Neural cell (in vitro differentiated cells): ENCODE measurements around the gene MICU1. TPM values are rescaled to one million over a fixed set of nuclear protein-coding genes. Genes with fewer than 3 reads are reported as not detected.

ENCODE experiments used
- H2AFZ ChIP-seq: fragments of 200-600, 300-800 bp; sonication (generic), shearing (Covaris generic); 2 replicates; pipeline ENCODE4 v1.6.0; 2014; ENCODE audit warnings: low read depth, mild to moderate bottlenecking, antibody characterized with exemption, low read length, moderate library complexity
- H3F3A ChIP-seq: fragments of 200-600 bp; shearing (Covaris generic); 2 replicates; pipeline ENCODE4 v1.6.1; 2016; ENCODE audit warnings: mild to moderate bottlenecking, moderate library complexity, mixed read lengths, antibody characterized with exemption, low read length; ENCODE audit not compliant: insufficient read depth, poor library complexity, severe bottlenecking
- H3K27ac ChIP-seq: fragments of 200-600, 300-800 bp; sonication (generic), shearing (Covaris generic); 2 replicates; pipeline ENCODE4 v1.5.1; 2014; ENCODE audit warnings: mild to moderate bottlenecking, low read length, moderate library complexity
- H3K27me3 ChIP-seq: fragments of 300-800, 200-600 bp; sonication (generic), shearing (Covaris generic); 2 replicates; pipeline ENCODE4 v1.6.0; 2014; ENCODE audit warnings: mild to moderate bottlenecking, low read depth, low read length, moderate library complexity; ENCODE audit not compliant: insufficient read depth
- H3K36me3 ChIP-seq: fragments of 300-800, 200-600 bp; sonication (generic), shearing (Covaris generic); 2 replicates; pipeline ENCODE4 v1.5.1; 2014; ENCODE audit warnings: mild to moderate bottlenecking, antibody characterized with exemption, low read length, moderate library complexity; ENCODE audit not compliant: insufficient read depth
- H3K4me2 ChIP-seq: fragments of 300-800, 200-600 bp; sonication (generic), shearing (Covaris generic); 2 replicates; pipeline ENCODE4 v1.6.0; 2014; ENCODE audit warnings: mild to moderate bottlenecking, low read length
- H3K4me3 ChIP-seq: fragments of 300-800, 200-600 bp; sonication (generic), shearing (Covaris generic); 2 replicates; pipeline ENCODE4 v1.5.1; 2014; ENCODE audit warnings: mild to moderate bottlenecking, low read length, moderate library complexity
- H3K79me2 ChIP-seq: fragments of 200-600 bp; shearing (Covaris generic); replicated peaks from 2 replicates; pipeline ENCODE4 v1.6.0; 2014; ENCODE audit warnings: mild to moderate bottlenecking, low read length, moderate library complexity; ENCODE audit not compliant: insufficient read depth
- H3K9ac ChIP-seq: fragments of 300-800, 200-600 bp; sonication (generic), shearing (Covaris generic); 2 replicates; pipeline ENCODE4 v1.6.1; 2016; ENCODE audit warnings: mild to moderate bottlenecking, low read length, mixed read lengths
- H3K9me2 ChIP-seq: fragments of 200-600 bp; shearing (Covaris generic); 2 replicates; pipeline ENCODE4 v1.6.1; 2016; ENCODE audit warnings: mild to moderate bottlenecking, low read length, mixed read lengths; ENCODE audit not compliant: insufficient read depth
- H3K9me3 ChIP-seq: fragments of 200-600, 300-800 bp; sonication (generic), shearing (Covaris generic); 2 replicates; pipeline ENCODE4 v1.6.1; 2016; ENCODE audit warnings: mild to moderate bottlenecking, mixed run types, low read length, moderate library complexity, mixed read lengths
- H4K20me1 ChIP-seq: fragments of 200-600 bp; shearing (Covaris generic); 2 replicates; pipeline ENCODE4 v1.6.1; 2016; ENCODE audit warnings: mild to moderate bottlenecking, mixed run types; ENCODE audit not compliant: insufficient read depth
- EP300 ChIP-seq: fragments of 450-650 bp; conservative IDR thresholded peaks from 2 replicates; pipeline ENCODE4 v1.6.1; 2014; ENCODE audit warnings: antibody characterized with exemption, mild to moderate bottlenecking, moderate library complexity; ENCODE audit not compliant: poor library complexity, severe bottlenecking
- EZH2 ChIP-seq: fragments of 200-600, 300-800 bp; shearing (Covaris generic), sonication (generic); IDR thresholded peaks from 2 replicates; pipeline ENCODE4 v1.6.1; 2014; ENCODE audit warnings: antibody characterized with exemption, low read length, borderline replicate concordance, mild to moderate bottlenecking; ENCODE audit not compliant: insufficient read depth, poor library complexity, severe bottlenecking
- MXI1 ChIP-seq: fragments of 450-650 bp; conservative IDR thresholded peaks from 2 replicates; pipeline ENCODE4 v1.6.1; 2014; ENCODE audit warnings: antibody characterized with exemption, mild to moderate bottlenecking; ENCODE audit not compliant: poor library complexity, severe bottlenecking
- POLR2AphosphoS5 ChIP-seq: IDR thresholded peaks from 2 replicates; pipeline ENCODE4 v1.6.1; 2012
- RAD21 ChIP-seq: fragments of 450-650 bp; conservative IDR thresholded peaks from 2 replicates; pipeline ENCODE4 v1.6.1; 2014; ENCODE audit warnings: antibody characterized with exemption, mild to moderate bottlenecking, moderate library complexity
- SMC3 ChIP-seq: fragments of 450-650 bp; conservative IDR thresholded peaks from 2 replicates; pipeline ENCODE4 v1.6.1; 2014; ENCODE audit warnings: antibody characterized with exemption, mild to moderate bottlenecking, moderate library complexity; ENCODE audit not compliant: poor library complexity
- TAF1 ChIP-seq: IDR thresholded peaks from 2 replicates; pipeline ENCODE4 v1.6.1; 2012; ENCODE audit warnings: low read depth
- polyA plus RNA-seq: library from polyadenylated mRNA; depleted of rRNA; stranded (reverse); fragments of >200 nt; gene quantifications from 2 replicates; pipeline ENCODE4 v1.2.3, GENCODE V29; 2014
- TF ChIP-seq, protein P1 (sequence below): fragments of 450-650 bp; IDR thresholded peaks from 2 replicates; pipeline ENCODE4 v1.5.1; 2014; ENCODE audit warnings: antibody characterized with exemption, mild to moderate bottlenecking, moderate library complexity; ENCODE audit not compliant: poor library complexity, severe bottlenecking
- TF ChIP-seq, protein P2 (sequence below): IDR thresholded peaks from 2 replicates; pipeline ENCODE4 v1.6.1; 2012; ENCODE audit warnings: borderline replicate concordance

MICU1 gene
- polyA plus RNA-seq, 1 donor from 2014 or later = 86.0 TPM

DNA sequence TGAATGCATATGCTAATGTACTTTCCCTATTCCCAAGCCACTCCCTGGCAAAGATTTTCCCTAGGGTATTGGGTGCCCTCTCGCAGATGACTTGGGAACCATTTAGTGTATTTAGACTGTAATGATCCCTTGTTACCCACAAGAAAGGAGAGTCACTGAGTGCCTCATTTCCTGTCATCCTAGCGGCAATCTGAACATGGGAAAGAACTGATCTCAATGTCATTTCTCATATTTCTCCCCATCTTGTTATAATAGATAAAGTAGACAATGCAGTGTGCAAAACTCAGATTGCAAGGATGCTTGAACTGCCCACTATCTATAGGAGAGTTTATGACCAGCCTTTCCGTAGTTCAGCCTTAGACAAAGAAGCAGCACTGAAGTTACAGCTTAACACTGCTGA, 123.3 kb downstream of the MICU1 start:
- Histone ChIP-seq H3K79me2 (no peaks in the 10 kb centered on the region), H3K27ac (no peak overlapping the region), H3K9me2 (no peaks in the 10 kb centered on the region), H3K4me2 (no peak overlapping the region), H3F3A (no peaks in the 10 kb centered on the region), H3K27me3 (no peaks in the 10 kb centered on the region), H4K20me1 (no peaks in the 10 kb centered on the region), H3K9ac (no peak overlapping the region), H2AFZ (no peak overlapping the region), H3K36me3 (no peaks in the 10 kb centered on the region), H3K9me3 (no peaks in the 10 kb centered on the region), H3K4me3 (no peak overlapping the region)
- TF ChIP-seq, protein P1, sequence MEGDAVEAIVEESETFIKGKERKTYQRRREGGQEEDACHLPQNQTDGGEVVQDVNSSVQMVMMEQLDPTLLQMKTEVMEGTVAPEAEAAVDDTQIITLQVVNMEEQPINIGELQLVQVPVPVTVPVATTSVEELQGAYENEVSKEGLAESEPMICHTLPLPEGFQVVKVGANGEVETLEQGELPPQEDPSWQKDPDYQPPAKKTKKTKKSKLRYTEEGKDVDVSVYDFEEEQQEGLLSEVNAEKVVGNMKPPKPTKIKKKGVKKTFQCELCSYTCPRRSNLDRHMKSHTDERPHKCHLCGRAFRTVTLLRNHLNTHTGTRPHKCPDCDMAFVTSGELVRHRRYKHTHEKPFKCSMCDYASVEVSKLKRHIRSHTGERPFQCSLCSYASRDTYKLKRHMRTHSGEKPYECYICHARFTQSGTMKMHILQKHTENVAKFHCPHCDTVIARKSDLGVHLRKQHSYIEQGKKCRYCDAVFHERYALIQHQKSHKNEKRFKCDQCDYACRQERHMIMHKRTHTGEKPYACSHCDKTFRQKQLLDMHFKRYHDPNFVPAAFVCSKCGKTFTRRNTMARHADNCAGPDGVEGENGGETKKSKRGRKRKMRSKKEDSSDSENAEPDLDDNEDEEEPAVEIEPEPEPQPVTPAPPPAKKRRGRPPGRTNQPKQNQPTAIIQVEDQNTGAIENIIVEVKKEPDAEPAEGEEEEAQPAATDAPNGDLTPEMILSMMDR = no peak
- TF ChIP-seq, protein P2, sequence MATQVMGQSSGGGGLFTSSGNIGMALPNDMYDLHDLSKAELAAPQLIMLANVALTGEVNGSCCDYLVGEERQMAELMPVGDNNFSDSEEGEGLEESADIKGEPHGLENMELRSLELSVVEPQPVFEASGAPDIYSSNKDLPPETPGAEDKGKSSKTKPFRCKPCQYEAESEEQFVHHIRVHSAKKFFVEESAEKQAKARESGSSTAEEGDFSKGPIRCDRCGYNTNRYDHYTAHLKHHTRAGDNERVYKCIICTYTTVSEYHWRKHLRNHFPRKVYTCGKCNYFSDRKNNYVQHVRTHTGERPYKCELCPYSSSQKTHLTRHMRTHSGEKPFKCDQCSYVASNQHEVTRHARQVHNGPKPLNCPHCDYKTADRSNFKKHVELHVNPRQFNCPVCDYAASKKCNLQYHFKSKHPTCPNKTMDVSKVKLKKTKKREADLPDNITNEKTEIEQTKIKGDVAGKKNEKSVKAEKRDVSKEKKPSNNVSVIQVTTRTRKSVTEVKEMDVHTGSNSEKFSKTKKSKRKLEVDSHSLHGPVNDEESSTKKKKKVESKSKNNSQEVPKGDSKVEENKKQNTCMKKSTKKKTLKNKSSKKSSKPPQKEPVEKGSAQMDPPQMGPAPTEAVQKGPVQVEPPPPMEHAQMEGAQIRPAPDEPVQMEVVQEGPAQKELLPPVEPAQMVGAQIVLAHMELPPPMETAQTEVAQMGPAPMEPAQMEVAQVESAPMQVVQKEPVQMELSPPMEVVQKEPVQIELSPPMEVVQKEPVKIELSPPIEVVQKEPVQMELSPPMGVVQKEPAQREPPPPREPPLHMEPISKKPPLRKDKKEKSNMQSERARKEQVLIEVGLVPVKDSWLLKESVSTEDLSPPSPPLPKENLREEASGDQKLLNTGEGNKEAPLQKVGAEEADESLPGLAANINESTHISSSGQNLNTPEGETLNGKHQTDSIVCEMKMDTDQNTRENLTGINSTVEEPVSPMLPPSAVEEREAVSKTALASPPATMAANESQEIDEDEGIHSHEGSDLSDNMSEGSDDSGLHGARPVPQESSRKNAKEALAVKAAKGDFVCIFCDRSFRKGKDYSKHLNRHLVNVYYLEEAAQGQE = no peak

DNA sequence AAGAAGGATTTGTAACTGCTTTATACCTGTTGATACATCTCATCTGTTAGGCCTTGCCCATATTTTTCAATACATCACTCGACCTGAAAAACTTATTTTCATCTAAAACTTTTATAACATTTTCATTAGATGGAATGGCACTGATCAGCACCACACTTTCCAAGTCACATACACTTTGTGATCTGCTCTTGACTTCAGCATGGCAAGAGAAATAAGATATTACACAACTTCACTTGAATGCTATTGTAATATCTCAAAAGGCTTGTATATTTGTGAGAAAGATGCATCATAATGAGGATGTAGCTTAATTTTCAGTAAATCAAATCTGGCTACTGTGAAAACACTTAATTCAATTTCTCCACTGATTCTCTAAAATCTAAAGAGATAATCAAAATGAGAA, 126.2 kb downstream of the MICU1 start:
- no peaks in the 10 kb centered on the region for H3K79me2 ChIP-seq
- no peaks in the 10 kb centered on the region for H3K9me3 ChIP-seq
- no peaks in the 10 kb centered on the region for H3K27me3 ChIP-seq
- H3F3A ChIP-seq = no peaks in the 10 kb centered on the region
- no peak overlapping the region for H2AFZ ChIP-seq
- H3K9me2 ChIP-seq = no peaks in the 10 kb centered on the region
- H4K20me1 ChIP-seq = no peaks in the 10 kb centered on the region
- H3K36me3 ChIP-seq = no peaks in the 10 kb centered on the region
- H3K4me3 ChIP-seq = no peak overlapping the region
- H3K9ac ChIP-seq = no peak overlapping the region
- no peak overlapping the region for H3K27ac ChIP-seq
- no peak overlapping the region for H3K4me2 ChIP-seq
- TF ChIP-seq, protein P1 = no peak
- TF ChIP-seq EP300 = no peak
- no peak for TF ChIP-seq SMC3
- TF ChIP-seq POLR2AphosphoS5 = no peak
- no peak for TF ChIP-seq MXI1
- no peak for TF ChIP-seq RAD21
- TF ChIP-seq, protein P2 = no peak
- no peak for TF ChIP-seq TAF1
- TF ChIP-seq EZH2 = no peak
